ELF-1 (cell line): Measurements from ENCODE around the gene CCM2.

Experiments used
- DNase-seq: peaks from one replicate; pipeline ENCODE4 v3.0.0-alpha.2; 2016; ENCODE audit warnings: low read depth, low spot score

Gene CCM2

DNA sequence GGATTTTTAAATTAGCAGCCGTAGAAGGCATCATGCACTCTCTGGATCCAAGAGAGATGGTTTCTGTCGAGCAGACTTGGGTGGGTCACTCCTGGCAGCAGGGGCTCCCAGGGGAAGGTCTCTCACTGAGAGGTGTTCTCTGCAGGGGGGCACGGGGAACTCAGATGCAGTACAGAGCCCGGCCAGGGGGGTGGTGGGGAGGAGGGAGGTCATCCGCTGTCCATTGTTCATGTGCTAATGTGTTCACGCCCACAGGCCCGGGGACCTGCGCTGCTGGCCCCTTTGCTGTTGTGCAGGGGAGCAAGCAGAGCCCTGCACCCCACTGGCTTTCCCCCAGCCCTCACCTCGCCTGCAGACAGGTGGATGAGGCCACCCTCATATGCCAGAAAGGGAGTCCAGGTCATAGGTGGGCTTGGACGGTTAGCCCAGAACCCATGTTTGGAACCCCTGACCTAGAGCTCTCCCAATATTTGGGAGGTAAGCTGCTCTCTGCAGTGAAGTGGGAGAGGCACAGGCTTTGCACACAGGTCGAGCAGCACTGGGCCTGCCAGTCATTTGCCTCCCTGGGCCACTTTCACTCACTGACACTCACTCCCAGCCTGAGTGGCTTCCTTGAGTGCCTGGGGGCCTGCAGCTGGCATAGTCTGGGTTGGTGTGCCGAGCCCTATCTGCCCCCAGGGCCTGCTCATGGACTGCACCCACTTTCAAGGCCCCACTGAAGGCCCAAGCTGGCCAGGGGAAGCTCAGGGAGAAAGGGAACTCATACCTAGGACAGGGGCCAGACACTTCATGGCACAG is 124.1 kb downstream of the CCM2 start:
- DNase-seq = peak; percentile 57

GRCh38 chr7:45125193-45125904 is 125.3 kb downstream of the CCM2 start:
- no peak for DNase-seq
